ENCODE results near the gene UBR4.

Gene UBR4

DNA sequence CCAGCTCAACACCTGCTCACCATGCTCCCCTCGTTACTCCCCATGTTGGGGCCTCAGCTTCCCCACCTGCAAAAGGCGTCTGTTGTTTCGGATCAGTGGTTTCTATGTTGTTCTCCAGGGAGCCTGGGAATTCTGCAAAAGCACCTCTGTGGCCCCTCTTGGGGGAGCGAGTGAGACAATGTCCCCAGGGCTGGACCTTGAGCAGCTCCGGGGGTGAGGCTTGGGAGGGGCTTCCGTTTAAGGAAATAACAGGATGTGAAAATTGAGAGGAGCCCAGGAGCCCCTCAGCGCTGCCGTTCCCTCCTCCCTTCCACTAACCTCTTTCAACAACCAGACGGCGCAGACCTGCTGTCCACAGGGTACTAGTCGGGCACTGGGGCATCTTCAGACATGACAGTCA lies 155.1 kb downstream of the UBR4 start:
- no peak for DNase-seq (ENCODE audit: low spot score)

DNA sequence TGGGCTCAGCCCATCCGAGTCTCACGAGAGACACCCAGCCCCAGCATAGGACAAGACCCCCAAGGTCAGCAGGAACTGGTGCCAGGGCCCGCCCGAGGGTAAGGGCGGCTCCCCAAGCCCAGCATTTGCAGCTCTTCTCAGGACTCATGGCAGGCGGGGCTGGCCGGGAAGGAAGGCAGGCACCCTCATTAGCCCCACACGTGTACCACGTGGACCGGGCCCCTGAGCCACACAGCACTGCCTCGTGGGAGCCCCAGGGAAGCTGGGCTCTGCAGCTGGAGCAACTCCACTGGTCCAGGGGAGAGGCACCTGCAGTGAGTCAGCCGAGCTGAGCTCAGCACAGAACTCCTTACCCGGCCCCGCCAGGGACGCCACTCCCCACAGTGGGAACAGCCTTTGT lies 155.8 kb downstream of the UBR4 start:
- no peak for DNase-seq (ENCODE audit: low spot score)

DNA sequence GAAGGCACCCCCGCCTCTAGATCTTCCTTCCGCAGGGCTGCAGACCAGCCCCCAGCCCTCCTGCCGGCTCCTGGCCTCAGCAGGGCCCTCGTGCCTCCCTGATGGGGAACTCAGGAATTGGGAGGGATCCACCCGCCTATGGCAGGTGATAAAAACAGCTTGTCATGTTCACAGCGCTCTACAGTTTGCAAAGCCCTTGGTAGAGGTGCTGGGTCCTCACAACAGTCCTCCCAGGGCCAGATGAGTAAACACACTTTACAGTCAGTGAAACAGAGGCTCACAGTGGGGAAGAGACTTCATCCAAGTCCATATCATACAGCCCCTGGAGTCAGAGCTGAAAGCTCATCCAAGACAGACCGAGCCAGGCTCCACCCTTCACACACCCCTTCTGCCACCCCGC lies 156.6 kb downstream of the UBR4 start:
- DNase-seq (ENCODE audit: low spot score) = no peak

DNA sequence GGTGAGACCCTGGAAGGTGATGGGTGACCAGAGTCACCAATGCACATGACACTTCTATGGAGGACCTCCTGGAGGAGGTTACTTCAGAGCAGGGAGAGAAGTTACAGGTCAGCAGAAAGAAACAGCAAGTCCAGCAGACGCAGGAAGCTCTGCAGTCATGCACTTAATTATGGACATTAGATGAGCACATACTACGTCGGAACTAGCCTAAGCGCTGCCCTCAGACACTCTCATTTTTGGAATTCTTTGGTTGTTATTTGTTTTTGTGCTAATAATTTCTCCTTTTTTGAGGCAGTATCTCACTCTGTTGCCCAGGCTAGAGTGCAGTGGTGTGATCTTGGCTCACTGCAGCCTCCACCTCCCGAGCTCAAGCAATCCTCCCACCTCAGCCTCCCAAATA lies 160.3 kb downstream of the UBR4 start:
- no peak for DNase-seq (ENCODE audit: low spot score)

DNA sequence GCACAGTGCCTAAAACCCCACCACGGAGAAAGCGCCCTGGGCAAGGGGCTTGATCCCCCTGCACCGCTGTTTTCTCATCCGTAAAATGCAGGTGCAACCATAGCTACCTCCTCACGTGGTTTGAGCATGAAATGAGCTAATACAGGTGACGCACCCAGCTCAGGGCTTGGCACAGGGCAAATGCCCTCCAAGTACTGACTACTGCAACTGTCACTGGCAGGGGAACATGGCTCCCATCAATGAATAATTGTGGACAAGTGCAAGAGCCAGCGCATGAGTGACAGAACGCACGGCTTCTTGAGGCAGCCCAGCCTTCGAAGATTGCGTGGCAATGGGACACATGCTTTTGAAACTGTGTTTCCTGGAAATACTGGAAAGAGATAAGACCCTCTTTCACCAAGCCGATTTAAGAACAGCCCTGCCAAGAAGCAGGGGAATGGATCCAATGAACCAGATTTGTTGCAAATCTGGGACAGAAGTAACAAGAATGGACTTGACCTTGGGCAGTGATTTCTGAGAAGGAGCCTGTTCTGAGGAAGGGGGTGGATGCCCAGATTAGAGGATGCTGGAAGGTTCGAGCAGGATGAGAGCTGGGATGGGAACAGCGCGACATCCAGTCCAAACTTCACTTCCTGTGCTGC lies 160.8 kb downstream of the UBR4 start:
- no peak for DNase-seq (ENCODE audit: low spot score)

DNA sequence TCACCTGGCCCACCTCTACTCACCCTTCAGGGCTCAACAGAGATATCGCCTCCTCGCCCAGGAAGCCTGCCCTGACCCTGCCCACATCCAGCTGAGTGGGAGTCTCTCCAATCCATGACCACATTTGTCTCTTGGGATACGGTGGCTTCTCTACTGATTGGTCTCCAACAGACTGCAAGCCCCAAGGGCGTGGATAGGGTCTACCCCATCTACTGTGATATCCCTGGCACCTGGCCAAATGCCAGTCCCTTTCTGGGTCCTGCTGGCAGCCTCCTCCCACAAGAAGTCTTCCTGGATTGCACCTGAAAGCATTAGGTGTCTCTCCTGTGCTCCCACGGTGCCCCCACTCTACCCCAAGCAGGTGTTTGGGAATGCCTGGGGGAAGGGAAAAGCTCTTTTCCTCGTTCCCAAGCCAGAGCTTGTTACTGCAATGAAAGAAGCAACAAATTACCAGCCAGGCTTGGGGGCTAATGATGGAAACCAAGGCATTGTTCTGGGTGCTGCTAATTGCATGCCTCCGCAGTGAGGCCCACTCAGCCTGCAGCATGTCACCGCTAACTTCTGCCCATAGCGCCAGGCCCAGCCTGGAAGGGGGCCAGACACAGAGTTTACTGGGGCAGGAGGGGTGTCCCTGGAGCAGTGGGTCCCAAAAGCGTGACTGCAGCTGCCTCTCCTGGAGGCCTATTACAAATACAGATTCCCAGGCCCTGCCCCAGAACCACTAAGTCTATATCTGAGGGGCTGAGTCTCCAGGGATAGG lies 162.9 kb downstream of the UBR4 start:
- no peak for DNase-seq (ENCODE audit: low spot score)

DNA sequence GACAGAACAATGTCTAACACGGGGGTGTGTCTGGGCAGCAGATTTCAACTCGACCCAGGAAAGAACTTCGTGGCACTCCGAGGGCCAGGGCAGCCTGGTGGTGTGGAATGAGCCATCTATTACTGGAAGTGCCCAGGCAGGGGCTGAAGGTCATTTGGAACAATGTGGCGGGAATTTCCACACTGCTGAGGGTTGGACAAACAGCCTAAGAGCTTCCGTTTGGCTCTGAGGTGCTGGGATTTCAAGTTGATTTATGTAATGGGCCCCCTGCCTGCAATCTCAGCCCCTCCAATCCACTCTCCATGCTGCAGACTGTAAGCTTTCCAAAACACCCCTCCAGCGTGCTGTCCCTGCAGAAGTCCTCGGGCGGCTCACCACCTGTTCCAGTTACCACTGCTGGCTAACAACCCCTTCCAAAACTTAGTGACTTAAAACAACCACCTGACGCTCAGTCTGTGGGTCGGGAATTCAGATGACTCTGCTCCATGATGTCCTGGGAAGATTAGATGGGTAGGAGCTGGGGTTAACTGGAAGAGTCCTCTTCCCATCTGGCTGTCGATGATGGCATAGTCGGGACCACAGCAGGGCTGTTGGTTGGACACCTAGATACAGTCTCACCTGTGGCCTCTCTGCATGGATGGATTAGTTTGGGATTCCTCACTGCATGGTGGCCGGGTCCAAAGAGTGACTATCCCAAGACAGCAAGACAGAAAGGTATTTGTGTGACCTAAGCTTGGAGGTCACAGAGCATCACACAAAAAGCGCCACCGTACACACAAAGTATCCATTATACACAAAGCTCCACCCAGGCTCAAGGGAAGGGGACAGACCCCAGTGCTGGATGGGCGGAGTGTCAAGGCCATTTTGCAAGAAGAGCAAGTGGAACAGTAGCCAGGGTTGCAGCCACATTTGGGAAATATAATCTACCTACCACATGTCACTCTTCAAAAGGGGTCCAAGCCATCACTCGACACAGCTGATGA lies 163.9 kb downstream of the UBR4 start:
- no peak for DNase-seq (ENCODE audit: low spot score)

DNA sequence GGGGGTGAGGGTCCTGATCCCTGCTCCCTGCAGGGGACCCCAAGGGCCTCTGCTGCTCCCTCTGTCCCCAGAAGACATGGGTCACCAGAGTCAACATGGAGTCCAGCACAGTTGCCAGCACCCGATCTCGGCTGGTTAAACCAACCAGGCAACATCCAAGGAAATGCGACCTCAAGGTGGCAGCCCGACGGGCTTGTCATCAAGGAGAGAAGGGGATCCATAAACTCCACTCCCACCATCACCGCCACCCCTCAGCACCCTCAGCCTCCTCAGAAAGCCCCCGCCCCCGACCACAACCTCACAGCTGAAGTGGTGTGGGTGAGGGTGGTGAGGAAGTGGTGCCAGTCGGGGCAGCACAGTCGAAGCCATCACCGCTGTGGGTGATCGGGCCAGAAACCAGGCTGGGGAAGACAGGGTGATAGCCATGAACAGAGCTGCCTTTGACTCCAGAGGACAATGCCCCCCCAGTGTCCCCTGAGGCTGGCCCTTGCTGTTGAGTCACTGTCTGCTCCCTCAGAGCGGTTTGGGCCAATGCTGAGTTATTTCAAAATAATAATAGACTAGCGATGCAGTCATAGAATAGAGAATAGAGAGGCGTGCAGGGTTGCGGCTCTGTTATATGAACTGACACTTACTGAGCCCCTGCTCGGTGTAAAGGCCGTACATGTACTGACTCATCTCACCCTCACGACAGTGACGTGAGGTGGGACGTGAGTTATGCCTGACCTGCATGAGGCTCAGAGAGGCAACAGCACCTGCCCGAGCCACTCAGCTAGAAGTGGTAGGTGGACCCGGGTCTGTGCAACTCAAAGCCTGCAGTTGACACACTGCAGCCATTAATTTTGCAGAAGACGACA lies 164.9 kb downstream of the UBR4 start:
- DNase-seq (ENCODE audit: low spot score) = no peak

DNA sequence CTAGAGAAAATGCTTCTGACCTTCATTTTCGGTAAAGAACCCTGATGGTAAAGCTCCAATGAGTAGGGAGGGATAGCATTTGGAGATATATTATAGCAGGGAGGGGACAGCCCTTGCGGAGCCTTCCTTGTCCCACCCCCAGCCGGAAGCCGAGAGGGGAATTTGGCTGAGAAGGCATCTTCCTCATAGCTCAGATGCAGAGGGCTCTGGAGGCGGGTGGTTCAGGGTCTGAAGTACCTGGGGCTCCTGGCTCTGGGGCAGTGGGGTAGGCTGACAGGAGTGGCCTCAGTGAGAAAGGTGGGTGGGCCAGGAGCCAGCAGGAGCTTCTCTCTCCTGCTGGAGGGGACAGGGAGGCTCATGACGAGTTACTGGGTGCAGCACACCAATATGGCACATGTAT lies 165.6 kb downstream of the UBR4 start:
- DNase-seq (ENCODE audit: low spot score) = no peak

DNA sequence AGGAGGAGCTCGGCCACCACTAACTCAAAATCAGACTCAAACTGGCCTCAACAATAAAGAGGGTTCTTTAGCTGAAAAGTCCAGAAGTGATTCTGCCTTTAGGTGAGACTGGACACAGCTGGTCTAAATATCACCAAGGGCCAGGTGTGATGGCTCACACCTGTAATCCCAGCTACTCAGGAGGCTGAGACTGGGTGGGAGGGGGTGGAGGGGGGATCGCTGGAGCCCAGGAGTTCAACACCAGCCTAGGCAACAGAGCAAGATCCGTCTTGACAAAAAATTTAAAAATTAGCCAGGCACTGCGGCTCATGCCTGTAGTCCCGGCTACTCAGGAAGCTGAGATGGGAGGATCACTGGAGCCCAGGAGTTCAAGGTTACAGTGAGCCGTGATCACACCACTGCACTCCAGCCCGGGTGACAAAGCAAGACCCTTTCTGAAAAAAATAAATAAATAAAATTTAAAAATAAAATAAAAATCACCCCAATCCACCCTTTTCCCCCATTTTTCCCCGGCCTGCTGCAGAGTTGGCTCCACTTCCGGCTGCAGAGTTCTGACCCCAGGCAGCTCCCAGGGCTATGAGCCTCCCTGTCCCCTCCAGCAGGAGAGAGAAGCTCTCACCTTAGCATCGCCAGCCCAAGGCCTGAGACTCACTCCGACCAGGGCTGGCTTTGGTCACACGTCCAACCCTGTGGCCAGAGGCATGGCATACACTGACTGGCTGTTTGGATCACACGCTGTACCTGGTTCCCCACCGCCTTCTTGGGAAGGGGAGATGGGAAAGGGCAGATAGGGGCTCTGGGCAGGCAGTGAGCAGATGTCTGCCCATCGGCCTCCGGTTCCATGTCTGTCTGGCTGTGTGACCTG lies 166.3 kb downstream of the UBR4 start:
- DNase-seq (ENCODE audit: low spot score) = no peak

DNA sequence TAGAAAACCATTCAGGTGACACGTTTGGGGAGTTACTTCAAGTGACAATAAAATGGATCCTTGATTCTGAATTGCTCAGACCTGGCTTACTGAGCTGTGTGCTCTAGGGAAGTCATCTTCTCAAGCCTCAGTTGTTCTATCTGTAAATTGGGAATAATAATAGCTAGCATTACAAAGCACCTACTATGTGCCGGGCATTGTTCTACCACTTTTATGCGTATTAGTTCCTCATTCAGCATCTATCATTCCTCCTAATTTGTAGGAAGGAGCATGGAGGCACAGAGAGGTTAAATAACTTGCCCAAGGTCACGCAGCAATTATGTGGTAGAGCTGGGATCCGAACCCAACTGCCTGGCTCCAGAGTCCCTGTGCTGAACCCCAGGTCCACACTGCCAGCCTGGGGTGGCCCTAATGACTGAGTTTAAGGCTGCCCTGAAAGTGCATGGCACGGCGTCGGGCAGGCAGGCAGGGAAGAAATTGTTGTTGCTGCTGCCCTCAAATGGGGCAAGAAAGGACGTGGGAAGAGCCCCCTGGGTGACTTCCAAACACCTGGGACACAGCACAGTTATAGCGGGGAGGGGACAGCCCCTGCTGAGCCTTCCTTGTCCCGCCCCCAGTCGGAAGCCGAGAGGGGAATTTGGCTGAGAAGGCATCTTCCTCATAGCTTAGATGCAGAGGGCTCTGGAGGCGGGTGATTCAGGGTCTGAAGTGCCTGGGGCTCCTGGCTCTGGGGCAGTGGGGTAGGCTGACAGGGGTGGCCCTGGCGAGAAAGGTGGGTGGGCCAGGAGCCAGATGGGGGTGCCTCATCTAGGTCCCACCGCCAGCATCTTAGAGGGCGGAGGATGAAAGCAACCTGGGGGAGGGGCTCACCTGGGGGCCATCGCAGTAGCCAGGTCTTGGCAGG lies 167.1 kb downstream of the UBR4 start:
- no peak for DNase-seq (ENCODE audit: low spot score)

DNA sequence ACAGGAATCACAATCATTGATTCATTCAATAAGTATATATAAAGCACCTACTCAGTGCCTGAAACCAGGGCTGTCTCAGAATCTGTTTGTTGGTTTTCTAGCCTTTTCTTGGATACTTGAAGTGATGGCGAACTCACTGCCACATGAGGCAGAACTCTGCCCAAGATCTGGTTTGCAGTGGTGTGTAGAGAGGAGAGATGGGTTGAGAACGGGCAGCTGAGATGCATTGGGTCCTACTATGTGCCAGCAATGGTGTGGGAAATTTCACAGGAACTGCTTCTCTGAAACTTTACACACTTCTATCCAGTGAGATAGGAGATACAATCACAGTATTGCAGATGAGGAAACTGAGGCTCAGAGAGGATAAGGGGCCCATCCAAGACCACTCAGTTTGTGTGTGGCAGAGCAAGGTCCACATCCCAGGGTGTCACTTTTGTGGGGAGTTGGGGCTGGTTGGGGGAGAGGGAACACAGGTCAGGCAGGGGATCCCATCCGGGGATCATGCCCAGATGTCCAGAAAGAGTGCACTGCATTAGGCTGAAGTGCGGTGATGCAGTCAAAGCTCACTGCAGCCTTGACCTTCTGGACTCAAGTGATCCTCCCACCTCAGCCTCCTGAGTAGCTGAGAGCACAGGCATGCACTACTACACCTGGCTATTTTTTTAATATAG lies 169.9 kb downstream of the UBR4 start:
- DNase-seq (ENCODE audit: low spot score) = no peak

DNA sequence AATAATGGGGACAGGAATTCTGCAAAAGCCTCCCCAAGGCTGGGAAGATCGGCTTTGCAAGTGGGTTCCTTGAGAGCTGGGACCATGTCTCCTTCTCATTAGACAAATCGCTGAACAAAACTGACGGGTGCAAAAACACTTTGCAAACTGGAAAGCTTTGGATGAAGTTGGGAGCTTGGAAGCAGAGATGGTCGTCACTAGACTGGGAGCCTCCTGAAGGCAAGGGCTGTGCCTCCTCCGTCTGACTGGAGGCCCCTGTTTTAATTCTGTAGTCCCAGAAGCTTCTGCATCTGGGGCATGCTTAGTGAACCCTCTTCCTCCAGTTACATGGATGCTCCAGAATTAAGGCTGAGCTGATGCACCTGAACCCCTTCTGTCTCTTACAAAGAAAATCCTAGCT lies 171.3 kb downstream of the UBR4 start:
- DNase-seq (ENCODE audit: low spot score) = no peak

DNA sequence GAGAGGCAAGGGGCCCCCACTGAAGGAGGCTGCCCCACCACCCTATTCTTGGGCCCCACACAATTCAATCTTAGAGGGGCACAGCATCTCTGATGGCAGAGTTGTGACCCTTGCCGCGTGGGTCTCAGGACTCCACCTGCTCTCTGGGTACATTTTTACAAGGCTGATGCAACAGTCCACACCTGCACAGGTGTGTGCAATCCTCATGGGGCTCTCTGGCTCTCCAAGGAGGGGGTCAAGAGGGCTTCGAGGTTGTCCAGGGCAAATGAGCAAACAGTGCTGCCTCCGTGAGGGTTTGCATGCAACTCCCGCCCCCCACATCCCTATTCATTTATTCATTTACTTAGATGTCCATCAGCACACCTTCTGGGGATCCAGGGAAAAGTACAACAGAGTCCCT lies 172.0 kb downstream of the UBR4 start:
- no peak for DNase-seq (ENCODE audit: low spot score)

DNA sequence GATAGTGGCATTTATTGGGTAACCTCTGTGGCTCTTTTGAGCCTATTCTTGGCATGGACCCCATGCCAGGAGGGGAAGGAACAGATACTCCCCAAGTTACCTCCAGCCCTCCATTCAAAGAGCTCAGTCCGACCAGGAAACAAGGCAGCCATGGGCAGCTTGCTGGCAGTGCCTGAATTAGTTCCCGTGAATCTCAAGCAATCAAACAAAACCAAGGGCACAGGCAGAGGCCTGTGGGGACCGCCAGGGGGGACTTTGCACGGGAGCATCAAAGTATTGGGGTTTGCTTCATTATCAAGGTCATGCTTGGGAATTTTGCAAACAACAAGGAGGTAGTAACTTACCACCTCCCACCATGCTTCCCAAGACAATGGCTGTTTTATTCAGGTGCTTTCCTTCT lies 172.4 kb downstream of the UBR4 start:
- DNase-seq (ENCODE audit: low spot score) = no peak

DNA sequence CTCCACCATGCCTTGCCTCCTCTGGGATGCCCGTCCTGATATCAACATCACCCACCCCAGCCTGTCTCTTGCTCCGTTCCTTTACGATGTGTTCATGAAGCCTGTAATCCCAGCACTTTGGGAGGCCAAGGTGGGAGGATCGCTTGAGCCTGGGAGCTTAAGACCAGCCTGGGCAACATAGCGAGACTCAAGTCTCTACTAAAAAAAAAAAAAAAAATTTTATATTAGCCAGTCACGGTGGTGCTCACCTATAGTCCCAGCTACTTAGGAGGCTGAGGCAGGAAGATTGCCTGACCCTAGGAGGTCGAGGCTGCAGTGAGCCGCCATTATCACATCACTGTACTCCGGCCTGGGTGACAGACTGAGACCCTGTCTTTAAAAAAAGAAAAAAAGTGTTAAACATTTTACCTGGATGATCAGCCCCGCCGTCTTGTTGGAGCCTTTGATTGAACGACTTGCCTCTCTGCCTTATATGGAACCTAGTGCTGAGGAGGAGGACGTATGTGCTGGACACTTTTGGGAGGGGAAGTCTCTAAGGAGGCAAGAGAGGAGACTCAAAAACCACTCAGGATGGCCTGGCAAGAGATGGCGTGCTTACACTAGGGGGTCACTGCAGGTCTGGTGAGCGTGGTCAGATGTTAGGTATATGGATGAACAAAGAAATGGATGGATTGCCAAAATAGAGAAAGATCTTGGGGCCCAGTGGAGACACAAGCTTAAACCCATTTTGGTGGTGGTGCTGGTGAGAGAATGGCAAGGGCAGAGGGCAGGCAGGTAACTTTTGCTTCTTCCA lies 173.1 kb downstream of the UBR4 start:
- DNase-seq (ENCODE audit: low spot score) = no peak

DNA sequence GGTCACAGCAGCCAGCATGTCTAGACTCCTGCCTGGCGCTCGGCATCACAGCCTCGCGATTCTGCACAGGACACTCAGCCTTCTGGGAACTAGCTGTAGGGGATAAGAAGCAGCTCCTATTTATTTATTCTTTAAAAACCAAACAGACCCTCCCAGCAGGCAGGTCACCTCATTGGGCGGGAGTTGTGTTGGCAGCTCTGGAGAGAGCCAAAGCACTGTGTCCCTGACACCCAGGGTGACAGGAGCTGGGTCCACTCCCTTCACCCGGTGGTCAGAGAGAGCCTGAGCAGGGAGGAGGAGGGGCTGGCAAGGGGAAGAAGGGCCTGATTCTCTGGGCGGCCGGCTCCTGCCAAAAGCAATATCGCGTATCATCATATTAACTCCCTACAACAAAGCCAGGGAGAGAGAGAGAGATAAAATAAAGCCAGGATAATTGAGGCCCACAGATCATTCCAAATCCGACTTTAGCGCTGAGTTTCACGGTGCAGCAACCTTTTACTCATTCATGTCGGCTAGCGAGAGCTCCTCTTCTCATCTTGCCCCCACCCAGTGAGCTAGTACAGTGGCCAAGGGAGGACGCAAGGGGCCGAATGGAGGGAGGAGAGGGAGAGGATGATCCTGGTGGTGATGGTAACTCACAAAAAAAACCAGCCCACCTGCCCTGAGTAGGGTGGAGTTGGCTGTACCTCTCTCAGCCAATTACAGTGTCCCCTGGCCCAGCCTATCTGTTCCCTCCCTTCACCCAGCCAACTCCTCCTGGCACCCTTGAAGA lies 173.8 kb downstream of the UBR4 start:
- no peak for DNase-seq (ENCODE audit: low spot score)

Measured in NAMALWA (cell line).